Suprapubic skin (tissue), 4 donors: Measurements from ENCODE around the gene TGFB1. TPM values are rescaled to one million over a fixed set of nuclear protein-coding genes. Genes with fewer than 3 reads are reported as not detected.

ENCODE experiments used
- DNase-seq, 2 donors: peaks; one replicate each; pipeline ENCODE4 v3.0.0-alpha.2; 2019; ENCODE audit warnings: low spot score in 2 of 2
- H3K27ac ChIP-seq: fragments of 200-600 bp; sonication (generic); one replicate; pipeline ENCODE4 v1.5.1; 2019
- H3K27me3 ChIP-seq: fragments of 200-600 bp; sonication (generic); one replicate; pipeline ENCODE4 v1.5.1; 2019
- H3K36me3 ChIP-seq: fragments of 200-600 bp; sonication (generic); one replicate; pipeline ENCODE4 v1.5.1; 2019
- H3K4me1 ChIP-seq: fragments of 200-600 bp; sonication (generic); one replicate; pipeline ENCODE4 v1.5.1; 2019
- H3K4me3 ChIP-seq: fragments of 200-600 bp; sonication (generic); one replicate; pipeline ENCODE4 v1.5.1; 2019; ENCODE audit warnings: mild to moderate bottlenecking
- H3K9me3 ChIP-seq: fragments of 200-600 bp; sonication (generic); one replicate; pipeline ENCODE4 v1.5.1; 2019
- CTCF ChIP-seq, 2 donors: fragments of 200-600 bp in 1 of 2; fragments of 450-650 bp in 1 of 2; sonication (generic) in 1 of 2; IDR thresholded peaks; one replicate each; pipeline ENCODE4 v1.5.1; 2016 to 2019; ENCODE audit warnings: antibody characterized with exemption in 2 of 2, mild to moderate bottlenecking in 1 of 2, moderate library complexity in 1 of 2
- EP300 ChIP-seq: sonication (generic); formaldehyde crosslinking; IDR thresholded peaks from one replicate; pipeline ENCODE4 v1.6.1; 2017; ENCODE audit warnings: antibody characterized with exemption
- POLR2A ChIP-seq, 2 donors: fragments of 450-650 bp; IDR thresholded peaks; one replicate each; pipeline ENCODE4 v1.6.1; 2017; ENCODE audit warnings: antibody characterized with exemption in 2 of 2, mild to moderate bottlenecking in 2 of 2, moderate library complexity in 2 of 2
- POLR2AphosphoS5 ChIP-seq, 3 donors: sonication (generic); formaldehyde crosslinking; IDR thresholded peaks; one replicate each; pipeline ENCODE4 v1.6.1; 2017; ENCODE audit warnings: antibody characterized with exemption in 3 of 3
- WGBS: methylation state at CpG from one replicate; pipeline ENCODE4 v1.1.5; 2018; 5-methylcytosine and 5-hydroxymethylcytosine counted together
- total RNA-seq, 4 donors: library from RNA; depleted of rRNA; stranded (reverse); fragments of >200 nt; gene quantifications; one replicate each; pipeline ENCODE4 v1.1.0, GENCODE V29; 2016

TGFB1 gene
- total RNA-seq, 4 donors from 2014 or later = 16.4 to 19.9 (median 17.4) TPM

GRCh38 chr19:41339936-41340335 lies 13.8 kb downstream of the TGFB1 start:
- Histone ChIP-seq H3K9me3 (no peaks in the 10 kb centered on the region), H3K27ac (no peak overlapping the region), H3K27me3 (no peaks in the 10 kb centered on the region), H3K4me1 (no peaks in the 10 kb centered on the region), H3K36me3 (peaks cover 46% of the 10 kb centered on the region), H3K4me3 (no peak overlapping the region)
- no peak for DNase-seq
- WGBS = 94% methylated on average over 5 of the region's 5 CpGs
- TF ChIP-seq EP300 = no peak
- TF ChIP-seq POLR2AphosphoS5 (IDR thresholded peaks at IDR 0.05) = no peak
- no peak for TF ChIP-seq CTCF (IDR thresholded peaks at IDR 0.05)
- no peak for TF ChIP-seq POLR2A (IDR thresholded peaks at IDR 0.05)

GRCh38 chr19:41335467-41335866 lies 18.3 kb downstream of the TGFB1 start:
- no peak for DNase-seq
- Histone ChIP-seq H3K27ac (no peak overlapping the region), H3K36me3 (peaks cover 23% of the 10 kb centered on the region), H3K27me3 (no peaks in the 10 kb centered on the region), H3K4me1 (peaks cover 2% of the 10 kb centered on the region), H3K4me3 (no peak overlapping the region), H3K9me3 (no peaks in the 10 kb centered on the region)
- 93% methylated on average over 10 of the region's 10 CpGs for WGBS
- TF ChIP-seq EP300 (no peak), CTCF (IDR thresholded peaks at IDR 0.05) (no peak), POLR2A (IDR thresholded peaks at IDR 0.05) (no peak), POLR2AphosphoS5 (IDR thresholded peaks at IDR 0.05) (no peak)

GRCh38 chr19:41334793-41335192 lies 18.9 kb downstream of the TGFB1 start:
- Histone ChIP-seq H3K27me3 (no peaks in the 10 kb centered on the region), H3K4me3 (no peak overlapping the region), H3K36me3 (peaks cover 26% of the 10 kb centered on the region), H3K27ac (no peak overlapping the region), H3K9me3 (no peaks in the 10 kb centered on the region), H3K4me1 (peaks cover 2% of the 10 kb centered on the region)
- WGBS = 64% methylated on average over 5 of the region's 5 CpGs
- no peak for DNase-seq
- TF ChIP-seq POLR2AphosphoS5 (IDR thresholded peaks at IDR 0.05) = no peak

- Histone ChIP-seq H3K27ac (no peak overlapping the region), H3K27me3 (no peaks in the 10 kb centered on the region), H3K9me3 (no peaks in the 10 kb centered on the region), H3K4me3 (no peak overlapping the region), H3K36me3 (peaks cover 17% of the 10 kb centered on the region), H3K4me1 (peaks cover 21% of the 10 kb centered on the region)
- WGBS = 86% methylated on average over 5 of the region's 5 CpGs
- TF ChIP-seq CTCF (IDR thresholded peaks at IDR 0.05) (no peak), POLR2AphosphoS5 (IDR thresholded peaks at IDR 0.05) (no peak), POLR2A (IDR thresholded peaks at IDR 0.05) (no peak), EP300 (no peak)
- no peak for DNase-seq
Observed at GRCh38 chr19:41332468-41332867, 21.3 kb downstream of the TGFB1 start.

- Histone ChIP-seq H3K4me1 (peaks cover 25% of the 10 kb centered on the region), H3K9me3 (no peaks in the 10 kb centered on the region), H3K27ac (no peak overlapping the region), H3K27me3 (no peaks in the 10 kb centered on the region), H3K36me3 (peaks cover 17% of the 10 kb centered on the region), H3K4me3 (no peak overlapping the region)
- no peak for DNase-seq
- no peak for TF ChIP-seq POLR2A (IDR thresholded peaks at IDR 0.05)
- no peak for TF ChIP-seq EP300
- TF ChIP-seq POLR2AphosphoS5 (IDR thresholded peaks at IDR 0.05) = no peak
- no peak for TF ChIP-seq CTCF (IDR thresholded peaks at IDR 0.05)
- WGBS = 95% methylated on average over 16 of the region's 16 CpGs
Observed at GRCh38 chr19:41332000-41332399, 21.7 kb downstream of the TGFB1 start.

- no peak overlapping the region for H3K4me3 ChIP-seq
- H3K9me3 ChIP-seq = no peaks in the 10 kb centered on the region
- no peak overlapping the region for H3K27ac ChIP-seq
- no peak for DNase-seq
- 68% methylated on average over 34 of the region's 47 CpGs for WGBS
- no peak for TF ChIP-seq EP300
- no peak for TF ChIP-seq CTCF (IDR thresholded peaks at IDR 0.05)
- TF ChIP-seq POLR2A (IDR thresholded peaks at IDR 0.05) = no peak
- no peak for TF ChIP-seq POLR2AphosphoS5 (IDR thresholded peaks at IDR 0.05)
- H3K36me3 ChIP-seq = peaks cover 17% of the 10 kb centered on the region
- peaks cover 34% of the 10 kb centered on the region for H3K4me1 ChIP-seq
- H3K27me3 ChIP-seq = no peaks in the 10 kb centered on the region
Observed at GRCh38 chr19:41330946-41331678, 22.6 kb downstream of the TGFB1 start.
